ENCODE data around the gene YIF1B.

DNA sequence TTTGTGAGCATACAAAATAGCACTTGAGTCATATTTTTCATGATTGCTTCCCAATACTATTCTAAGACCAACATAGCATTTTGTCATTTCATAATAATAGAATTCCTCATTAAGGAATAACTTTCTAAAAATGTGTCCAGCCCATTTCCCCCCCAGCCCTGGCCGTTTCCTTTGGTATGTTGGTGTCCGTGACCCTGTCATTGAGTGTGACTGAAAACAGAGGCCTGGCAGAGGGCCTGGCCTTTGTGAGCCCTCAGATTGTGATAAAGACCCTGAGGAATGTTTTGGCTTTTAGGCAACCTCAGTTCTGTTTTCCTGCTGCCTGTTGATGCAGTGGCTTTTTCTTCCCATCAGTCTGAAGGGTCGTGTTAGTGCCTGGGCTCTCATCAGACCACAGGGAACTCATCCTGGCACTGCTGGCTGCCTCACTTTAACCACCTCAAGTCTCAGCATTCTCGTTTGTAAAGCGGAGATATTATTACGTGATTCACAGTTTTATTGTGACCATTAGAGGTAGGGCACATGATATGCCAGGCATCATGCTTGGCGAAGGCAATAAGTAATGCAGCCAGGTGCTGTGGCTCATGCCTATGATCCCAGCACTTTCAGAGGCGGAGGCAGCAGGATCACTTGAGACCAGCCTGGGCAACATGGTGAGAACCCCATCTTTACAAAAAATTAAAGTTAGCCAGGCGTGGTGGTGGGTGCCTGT is 37.6 kb downstream of the YIF1B start:
- no peak for TF ChIP-seq EZH2 (IDR thresholded peaks at IDR 0.05; ENCODE audit: borderline replicate concordance, insufficient read depth, low read depth, low read length, poor library complexity, severe bottlenecking)
- TF ChIP-seq, protein P1, sequence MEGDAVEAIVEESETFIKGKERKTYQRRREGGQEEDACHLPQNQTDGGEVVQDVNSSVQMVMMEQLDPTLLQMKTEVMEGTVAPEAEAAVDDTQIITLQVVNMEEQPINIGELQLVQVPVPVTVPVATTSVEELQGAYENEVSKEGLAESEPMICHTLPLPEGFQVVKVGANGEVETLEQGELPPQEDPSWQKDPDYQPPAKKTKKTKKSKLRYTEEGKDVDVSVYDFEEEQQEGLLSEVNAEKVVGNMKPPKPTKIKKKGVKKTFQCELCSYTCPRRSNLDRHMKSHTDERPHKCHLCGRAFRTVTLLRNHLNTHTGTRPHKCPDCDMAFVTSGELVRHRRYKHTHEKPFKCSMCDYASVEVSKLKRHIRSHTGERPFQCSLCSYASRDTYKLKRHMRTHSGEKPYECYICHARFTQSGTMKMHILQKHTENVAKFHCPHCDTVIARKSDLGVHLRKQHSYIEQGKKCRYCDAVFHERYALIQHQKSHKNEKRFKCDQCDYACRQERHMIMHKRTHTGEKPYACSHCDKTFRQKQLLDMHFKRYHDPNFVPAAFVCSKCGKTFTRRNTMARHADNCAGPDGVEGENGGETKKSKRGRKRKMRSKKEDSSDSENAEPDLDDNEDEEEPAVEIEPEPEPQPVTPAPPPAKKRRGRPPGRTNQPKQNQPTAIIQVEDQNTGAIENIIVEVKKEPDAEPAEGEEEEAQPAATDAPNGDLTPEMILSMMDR (IDR thresholded peaks at IDR 0.05), result no peak

All from B cell (primary cell).